ENCODE results near the gene PCBP3. TPM values are rescaled to one million over a fixed set of nuclear protein-coding genes. Genes with fewer than 3 reads are reported as not detected.

The PCBP3 gene
- total and polyA plus RNA-seq, 2 of the 8 experiments (the other 6 are each of a cell fraction or from before 2014, with no cell fraction given) = 3.5 to 6.3 TPM

- TF ChIP-seq RFX5 (IDR thresholded peaks at IDR 0.05; ENCODE audit: borderline replicate concordance, low read depth, low read length) (no peak), SP2 (IDR thresholded peaks at IDR 0.05; ENCODE audit: low read length) (no peak), ASH2L (IDR thresholded peaks at IDR 0.05; ENCODE audit: low read length) (no peak), YY1 (IDR thresholded peaks at IDR 0.05; ENCODE audit: low read depth, low read length) (no peak), TAF7 (optimal IDR thresholded peaks at IDR 0.05; ENCODE audit: borderline replicate concordance, low read depth, low read length) (no peak), SIN3A (conservative IDR thresholded peaks at IDR 0.05 in 1 of 2, IDR thresholded peaks at IDR 0.05 in 1 of 2; ENCODE audit: low read depth in 1 of 2, low read length in 2 of 2) (no peak)
Measured at GRCh38 chr21:45632637-45633251, 10.8 kb upstream of the PCBP3 start (continued).
